Astrocyte of the hippocampus (primary cell): ENCODE measurements around the gene MEGF6.
A peak's percentile ranks its signal among the peaks of the same experiment; 100 is the strongest.

Source experiments
- DNase-seq: peaks from one replicate; pipeline ENCODE4 v3.0.0; 2011; ENCODE audit warnings: low read depth, low spot score

The MEGF6 gene

DNA sequence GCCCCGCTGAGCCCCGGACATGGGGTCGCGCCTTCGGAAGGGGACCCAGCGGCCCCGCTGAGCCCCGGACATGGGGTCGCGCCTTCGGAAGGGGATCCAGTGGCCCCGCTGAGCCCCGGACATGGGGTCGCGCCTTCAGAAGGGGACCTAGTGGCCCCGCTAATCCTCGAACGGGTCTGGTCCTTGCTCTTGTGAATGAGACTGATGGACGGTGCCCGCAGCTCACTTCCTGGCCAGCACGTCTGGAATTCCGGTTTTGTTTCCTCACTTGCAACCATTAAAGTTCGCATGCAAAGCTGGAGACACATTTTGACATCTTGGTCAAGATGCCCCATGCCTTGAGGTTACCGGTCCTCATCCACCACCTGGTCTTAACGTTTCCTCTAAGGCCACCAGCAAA lies 33.0 kb upstream of the MEGF6 start:
- DNase-seq = no peak

GRCh38 chr1:3642919-3643675 lies 31.8 kb upstream of the MEGF6 start:
- no peak for DNase-seq

GRCh38 chr1:3641816-3642215 lies 30.5 kb upstream of the MEGF6 start:
- no peak for DNase-seq

DNA sequence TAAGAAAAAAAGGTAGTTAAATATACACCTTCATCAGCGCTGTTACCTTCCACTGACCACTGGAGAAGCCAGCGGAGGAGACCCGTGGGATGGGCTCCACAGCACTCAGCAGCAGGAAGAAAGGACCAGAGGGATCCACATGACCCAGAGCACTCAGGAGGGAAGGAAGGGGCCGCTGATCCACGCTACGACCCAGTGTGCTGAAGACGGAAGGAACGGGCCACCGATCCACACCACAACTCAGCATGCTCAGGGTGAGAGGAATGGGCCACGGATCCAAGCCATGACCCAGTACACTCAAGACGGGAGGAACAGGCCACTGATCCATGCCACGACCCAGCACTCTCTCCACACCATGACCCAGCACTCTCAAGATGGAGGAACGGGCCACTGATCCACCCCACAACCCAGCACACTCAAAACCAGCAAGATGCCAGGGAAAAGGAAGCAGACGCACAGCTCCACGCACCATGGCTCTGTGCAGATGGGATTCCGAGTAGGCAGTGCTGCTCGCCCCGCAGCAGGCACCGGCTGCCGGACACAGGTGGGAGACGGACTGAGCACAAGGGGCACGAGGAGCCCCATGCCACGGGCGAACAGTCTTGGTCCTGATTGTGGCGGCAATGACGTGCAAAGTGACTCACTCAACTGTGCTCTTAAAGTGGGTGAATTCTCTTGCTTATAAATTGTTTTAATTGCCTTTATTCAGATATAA lies 29.9 kb upstream of the MEGF6 start:
- no peak for DNase-seq

- DNase-seq = no peak
Observed at GRCh38 chr1:3640121-3640837, 29.0 kb upstream of the MEGF6 start.

DNA sequence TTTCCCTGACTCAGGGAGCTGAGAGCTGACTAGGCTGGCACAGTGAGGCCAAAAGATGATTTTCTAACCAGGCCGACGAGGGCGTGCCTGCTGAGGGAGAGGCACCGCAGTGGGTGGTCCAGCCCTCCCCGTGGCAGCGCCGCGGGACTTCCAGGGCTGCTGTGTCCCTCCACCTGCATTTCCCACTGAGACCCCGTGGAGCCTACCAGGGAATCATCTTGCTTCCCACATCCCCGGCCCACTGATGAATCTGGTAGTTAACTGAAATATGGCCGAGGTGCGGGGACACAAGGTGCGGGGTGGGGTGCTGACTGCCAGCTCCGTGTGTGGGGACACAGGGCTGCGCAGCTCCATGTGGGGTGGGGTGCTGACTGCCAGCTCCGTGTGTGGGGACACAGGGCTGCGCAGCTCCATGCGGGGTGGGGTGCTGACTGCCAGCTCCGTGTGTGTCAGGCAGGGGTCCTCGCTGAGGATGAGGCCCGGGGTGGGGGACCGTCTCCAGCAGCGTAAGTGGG lies 28.1 kb upstream of the MEGF6 start:
- no peak for DNase-seq

DNA sequence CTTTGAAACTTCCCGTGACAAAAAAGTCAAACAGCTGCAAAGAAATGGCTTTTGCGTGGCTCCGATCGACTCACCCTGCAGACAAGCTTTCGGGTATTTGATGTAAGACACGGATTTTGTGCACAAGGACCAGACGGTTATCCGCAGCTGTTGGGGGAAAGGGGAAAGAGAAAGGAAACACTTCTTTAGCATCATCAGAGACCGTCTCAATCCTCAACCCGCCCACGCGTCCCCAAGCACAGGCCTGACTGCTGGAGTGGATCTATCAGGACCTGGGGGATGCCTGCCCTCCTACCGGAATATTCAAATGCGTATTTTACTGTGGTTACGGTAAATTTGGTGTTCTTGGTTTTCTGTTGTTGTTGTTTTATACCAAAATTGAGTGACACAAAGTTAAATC lies 27.4 kb upstream of the MEGF6 start:
- no peak for DNase-seq

GRCh38 chr1:3638027-3638426 lies 26.7 kb upstream of the MEGF6 start:
- no peak for DNase-seq

DNA sequence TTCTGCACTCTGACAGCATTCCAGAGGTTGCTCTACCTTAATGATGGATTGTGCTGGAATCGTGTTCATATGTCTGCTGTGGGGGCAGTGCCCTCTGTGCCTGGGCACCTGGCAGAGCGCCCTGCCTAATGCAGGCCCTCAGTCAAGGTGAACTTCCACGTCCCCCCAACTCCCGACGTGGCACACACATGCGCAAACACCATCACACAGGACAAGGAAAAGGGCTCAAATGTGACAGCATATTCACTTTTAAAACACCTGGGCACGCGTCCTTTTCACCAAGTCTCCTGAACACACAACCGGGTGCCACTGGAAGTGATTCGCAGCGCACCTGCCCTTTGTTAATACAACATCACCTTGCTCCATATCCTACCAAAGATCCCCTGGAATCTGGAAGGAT lies 25.2 kb upstream of the MEGF6 start:
- no peak for DNase-seq

DNA sequence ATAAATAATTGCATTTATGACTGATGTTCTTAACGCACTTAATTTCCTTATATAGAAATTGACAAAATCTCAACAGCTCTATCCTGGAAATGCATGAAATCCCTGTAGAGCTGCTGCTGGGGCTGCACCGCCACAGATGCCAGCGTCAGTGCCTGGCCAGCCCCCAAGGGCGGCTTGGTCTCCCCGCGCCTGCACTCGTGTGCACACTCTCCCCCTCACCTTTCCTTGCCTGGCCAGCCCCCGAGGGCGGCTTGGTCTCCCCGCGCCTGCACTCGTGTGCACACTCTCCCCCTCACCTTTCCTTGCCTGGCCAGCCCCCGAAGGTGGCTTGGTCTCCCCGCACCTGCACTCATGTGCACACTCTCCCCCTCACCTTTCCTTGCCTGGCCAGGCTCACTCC lies 24.8 kb upstream of the MEGF6 start:
- DNase-seq = no peak

DNA sequence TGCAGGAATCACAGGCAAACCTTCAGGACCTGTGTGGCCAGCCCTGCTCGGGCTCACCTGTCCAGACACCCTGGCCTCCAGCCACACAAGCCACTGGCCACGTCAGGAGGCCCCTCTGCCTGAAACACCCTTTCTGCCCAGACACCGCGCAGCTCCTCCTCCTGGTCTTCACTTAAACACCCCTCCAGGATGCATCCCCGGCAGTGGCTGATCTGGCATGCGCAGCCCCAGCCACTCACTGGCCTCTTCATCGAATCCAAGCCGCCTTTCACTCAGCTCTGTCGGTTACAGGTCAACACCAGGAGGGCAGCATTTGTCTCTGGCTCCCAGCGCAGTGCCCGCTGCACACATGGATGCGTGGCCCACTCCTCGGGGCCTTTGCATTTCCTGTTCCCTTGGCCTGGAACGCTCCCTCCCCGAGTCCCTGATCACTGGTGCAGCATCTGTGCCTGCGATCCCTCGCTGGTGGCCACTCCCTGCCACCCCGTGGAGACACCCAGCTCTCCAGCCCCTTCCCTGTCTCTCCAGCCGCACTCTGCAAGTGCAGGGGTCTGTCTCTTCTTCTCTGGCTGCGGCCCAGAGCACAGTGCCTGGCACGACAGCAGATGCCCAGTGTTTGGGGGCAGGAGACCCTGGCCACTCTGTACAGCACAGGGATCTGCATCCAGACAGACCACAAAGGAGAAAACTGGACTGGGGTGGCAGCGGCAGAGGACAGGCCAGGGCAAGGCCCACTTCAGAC lies 22.9 kb upstream of the MEGF6 start:
- DNase-seq = no peak

DNA sequence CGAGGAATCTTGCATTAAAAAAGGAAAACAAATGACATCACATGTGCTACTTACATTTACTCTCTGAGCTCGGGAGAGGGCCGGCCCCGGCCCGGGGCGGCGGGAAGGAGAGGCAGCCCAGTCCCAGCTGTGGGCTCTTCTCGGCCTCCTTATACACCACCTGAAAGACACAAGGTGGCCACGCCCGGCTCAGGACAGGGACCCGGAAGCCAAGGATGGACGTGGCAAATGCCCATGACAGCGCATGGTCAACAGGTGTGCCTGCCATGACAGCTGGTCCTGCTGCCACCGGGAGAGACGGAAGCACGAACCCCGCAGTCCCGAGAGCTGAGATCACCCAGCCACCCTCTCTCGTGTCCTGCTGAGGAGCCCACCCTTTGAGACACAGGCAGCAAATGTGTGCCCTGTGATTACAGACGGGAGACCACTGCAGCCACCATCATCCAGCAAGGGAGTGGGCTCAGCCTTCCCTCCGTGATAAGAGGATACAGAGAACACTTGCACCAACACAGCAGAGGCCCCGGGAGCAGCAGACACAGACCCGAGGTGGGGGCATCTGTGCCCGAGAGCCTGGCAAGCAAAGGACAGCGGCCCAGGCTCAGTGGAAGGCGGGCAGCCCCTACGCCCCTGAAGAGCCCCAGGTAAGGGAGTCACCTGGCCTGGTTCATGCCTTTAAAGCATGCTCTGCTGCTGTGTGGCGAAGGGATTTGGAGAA lies 22.2 kb upstream of the MEGF6 start:
- no peak for DNase-seq

DNA sequence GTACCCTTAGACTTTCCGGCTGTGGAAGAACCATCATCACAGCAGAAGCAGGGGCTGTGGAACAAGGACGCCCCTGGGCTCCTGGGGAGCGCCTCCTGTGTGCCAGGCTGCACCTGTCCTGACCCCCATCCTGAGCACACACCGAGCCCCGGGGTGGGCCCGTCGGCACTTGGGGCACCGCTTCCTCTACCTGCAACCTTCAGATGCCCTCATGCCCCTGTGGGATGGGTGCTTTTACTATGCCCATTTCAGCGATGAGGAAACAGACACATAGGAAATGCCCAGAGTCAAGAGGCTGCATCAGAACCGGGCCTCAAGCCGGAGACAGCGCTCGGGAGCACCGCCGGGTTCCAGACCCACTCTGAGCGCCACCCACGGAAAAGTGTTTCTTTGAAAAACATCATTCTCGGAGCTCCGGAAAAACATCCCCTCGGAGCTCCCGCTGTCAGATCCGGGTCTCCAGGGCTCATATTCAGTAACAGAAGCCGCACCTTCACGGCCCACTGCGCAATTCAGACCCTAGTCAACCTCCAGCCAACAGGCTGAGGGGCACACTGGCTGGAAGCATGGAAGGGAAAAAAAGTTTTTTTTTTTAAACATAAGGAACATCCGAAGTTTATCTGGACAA lies 21.5 kb upstream of the MEGF6 start:
- DNase-seq = no peak

- DNase-seq = no peak
Observed at GRCh38 chr1:3632298-3632697, 21.0 kb upstream of the MEGF6 start.

- peak; percentile 58 for DNase-seq
Observed at GRCh38 chr1:3631320-3632260, 20.3 kb upstream of the MEGF6 start.

DNA sequence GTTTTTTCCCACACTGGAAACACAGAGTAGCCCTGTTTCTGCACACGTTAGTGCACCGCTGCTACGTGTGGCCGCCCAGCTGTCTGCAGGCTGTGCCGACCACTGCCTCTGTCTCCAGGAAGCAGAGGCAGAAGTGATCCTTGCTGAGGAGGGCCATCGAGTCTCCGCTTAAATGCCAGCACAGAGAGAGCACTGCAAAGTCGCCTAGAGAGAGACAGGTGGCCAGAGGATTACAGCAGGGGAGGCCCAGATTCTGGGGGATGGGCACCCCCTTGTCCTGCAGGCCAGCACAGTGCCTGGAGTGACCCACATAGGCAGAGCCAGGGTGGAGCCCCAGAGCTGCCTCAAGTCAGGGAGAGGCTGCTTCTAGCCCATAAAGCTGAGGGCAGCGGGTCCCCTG lies 19.6 kb upstream of the MEGF6 start:
- no peak for DNase-seq

- no peak for DNase-seq
Observed at GRCh38 chr1:3630161-3630611, 18.9 kb upstream of the MEGF6 start.

DNA sequence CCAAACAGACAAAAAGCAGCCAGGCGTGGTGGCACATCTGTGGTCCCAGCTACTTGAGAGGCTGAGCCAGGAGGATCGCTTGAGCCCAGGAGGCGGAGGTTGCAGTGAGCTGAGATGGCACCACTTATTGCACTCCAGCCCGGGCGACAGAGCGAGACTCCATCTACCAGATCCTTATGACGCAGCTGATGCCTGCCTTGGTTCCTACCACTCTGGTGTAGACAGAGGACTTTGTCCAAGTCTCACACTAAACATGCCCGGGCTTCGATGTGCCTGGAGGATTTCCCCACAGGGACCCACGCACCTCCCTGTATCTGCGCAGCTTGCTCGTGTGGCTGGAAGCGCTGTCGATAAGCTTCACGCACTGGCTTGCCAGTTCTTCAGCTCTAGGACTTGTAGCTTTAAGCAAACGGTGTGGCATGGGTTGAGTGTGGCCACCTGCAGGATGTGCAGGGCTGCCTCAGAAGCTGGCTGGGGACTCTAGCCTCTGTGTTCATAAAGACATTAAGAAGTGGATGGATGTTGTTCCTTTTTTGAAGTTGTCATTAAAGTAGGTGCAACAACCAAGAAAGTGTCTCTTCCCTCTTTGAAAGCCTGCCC lies 18.4 kb upstream of the MEGF6 start:
- no peak for DNase-seq

- no peak for DNase-seq
Observed at GRCh38 chr1:3628445-3628844, 17.1 kb upstream of the MEGF6 start.
